Activated B cell treated with CpG ODN at 0.5 μM for 24 hours (primary cell): ENCODE measurements around the gene ANTXR2. TPM values are rescaled to one million over a fixed set of nuclear protein-coding genes. Genes with fewer than 3 reads are reported as not detected.

Experiments
- ATAC-seq: fragments of 200-7000 bp; cut with Tn5 transposase; one replicate; pipeline ENCODE4 v1.10.0; 2021; ENCODE audit warnings: low read depth, mild to moderate bottlenecking, moderate library complexity
- CTCF ChIA-PET: fragments of 350-600 bp; sonication (Branson Sonifier 250); formaldehyde crosslinking; loops from one replicate; lab custom pipeline; 2021; ENCODE audit warnings: antibody characterized with exemption; lab: Charles Lee
- POLR2A ChIA-PET: fragments of 350-600 bp; sonication (Branson Sonifier 250); formaldehyde crosslinking; loops from one replicate; lab custom pipeline; 2021; ENCODE audit warnings: antibody characterized with exemption; lab: Charles Lee
- DNase-seq: peaks from one replicate; pipeline ENCODE4 v3.0.0; 2022
- H3K27ac Mint-ChIP-seq: one replicate; pipeline ENCODE4 v1.8.0; 2020; ENCODE audit warnings: mixed read lengths
- H3K27me3 Mint-ChIP-seq: one replicate; pipeline ENCODE4 v1.8.0; 2021; ENCODE audit warnings: mixed read lengths
- H3K36me3 Mint-ChIP-seq: one replicate; pipeline ENCODE4 v1.8.0; 2021; ENCODE audit warnings: low read depth, mixed read lengths
- H3K4me1 Mint-ChIP-seq: one replicate; pipeline ENCODE4 v1.8.0; 2021; ENCODE audit warnings: mixed read lengths
- H3K4me3 Mint-ChIP-seq: one replicate; pipeline ENCODE4 v1.8.0; 2020; ENCODE audit warnings: mild to moderate bottlenecking, mixed read lengths
- H3K9me3 Mint-ChIP-seq: one replicate; pipeline ENCODE4 v1.8.0; 2020; ENCODE audit warnings: mixed read lengths
- CTCF ChIP-seq: fragments of 200-600 bp; IDR thresholded peaks from one replicate; pipeline ENCODE4 v1.8.0; 2022; ENCODE audit warnings: antibody characterized with exemption, mild to moderate bottlenecking
- intact Hi-C: fragments of 100-400 bp; cut with micrococcal nuclease; formaldehyde crosslinking; loops from one replicate; pipeline ENCODE4 v1.15.1; 2024
- total RNA-seq: library from RNA; stranded (reverse); gene quantifications from 2 replicates; pipeline ENCODE4 v1.2.3, GENCODE V29; 2022

ANTXR2 gene
- total RNA-seq, 1 donor from 2014 or later = 19.6 TPM

GRCh38 chr4:80079255-80079923, 6.4 kb upstream of the ANTXR2 start:
- peaks cover 18% of the 10 kb centered on the region for H3K4me1 Mint-ChIP-seq
- H3K9me3 Mint-ChIP-seq = no peaks in the 10 kb centered on the region
- CTCF ChIA-PET = no interaction called here
- DNase-seq (no peak), ATAC-seq (no peak)
- peaks cover 7% of the 10 kb centered on the region for H3K27me3 Mint-ChIP-seq
- no peaks in the 10 kb centered on the region for H3K36me3 Mint-ChIP-seq
- POLR2A ChIA-PET = no interaction called here
- no peak overlapping the region for H3K27ac Mint-ChIP-seq
- intact Hi-C loops = loop anchor here (10.0 kb wide), 2 partner anchors 795 to 1305 kb away; partner anchors contain the start of gene BMP2K
- no peak for TF ChIP-seq CTCF
- H3K4me3 Mint-ChIP-seq = no peak overlapping the region

- intact Hi-C loops = loop anchor here (10.0 kb wide), 2 partner anchors 796 to 1304 kb away; partner anchors contain the start of gene BMP2K
- Mint-ChIP-seq H3K4me1 (peaks cover 27% of the 10 kb centered on the region), H3K27me3 (peaks cover 7% of the 10 kb centered on the region), H3K36me3 (no peaks in the 10 kb centered on the region), H3K27ac (no peak overlapping the region), H3K4me3 (no peak overlapping the region), H3K9me3 (no peaks in the 10 kb centered on the region)
- no peak for TF ChIP-seq CTCF
- ChIA-PET CTCF (interaction anchor here (1.5 kb wide), 1 partner anchor 124 kb away, joined by 4 read pairs; no protein-coding TSS in a partner anchor), POLR2A (no interaction called here)
- DNase-seq = no peak
- ATAC-seq = no peak
Observed at GRCh38 chr4:80078346-80079092, 5.5 kb upstream of the ANTXR2 start.

- peaks cover 4% of the 10 kb centered on the region for H3K36me3 Mint-ChIP-seq
- H3K4me3 Mint-ChIP-seq = no peak overlapping the region
- H3K27me3 Mint-ChIP-seq = peaks cover 7% of the 10 kb centered on the region
- TF ChIP-seq CTCF = no peak
- ChIA-PET CTCF (interaction anchor here (1.5 kb wide), 1 partner anchor 125 kb away, joined by 4 read pairs; no protein-coding TSS in a partner anchor), POLR2A (no interaction called here)
- peaks cover 32% of the 10 kb centered on the region for H3K4me1 Mint-ChIP-seq
- no peaks in the 10 kb centered on the region for H3K9me3 Mint-ChIP-seq
- ATAC-seq (no peak), DNase-seq (no peak)
- intact Hi-C loops = loop anchor here (10.0 kb wide), 2 partner anchors 797 to 1303 kb away; partner anchors contain the start of gene BMP2K
- no peak overlapping the region for H3K27ac Mint-ChIP-seq
Observed at GRCh38 chr4:80077639-80078038, 4.6 kb upstream of the ANTXR2 start.

DNA sequence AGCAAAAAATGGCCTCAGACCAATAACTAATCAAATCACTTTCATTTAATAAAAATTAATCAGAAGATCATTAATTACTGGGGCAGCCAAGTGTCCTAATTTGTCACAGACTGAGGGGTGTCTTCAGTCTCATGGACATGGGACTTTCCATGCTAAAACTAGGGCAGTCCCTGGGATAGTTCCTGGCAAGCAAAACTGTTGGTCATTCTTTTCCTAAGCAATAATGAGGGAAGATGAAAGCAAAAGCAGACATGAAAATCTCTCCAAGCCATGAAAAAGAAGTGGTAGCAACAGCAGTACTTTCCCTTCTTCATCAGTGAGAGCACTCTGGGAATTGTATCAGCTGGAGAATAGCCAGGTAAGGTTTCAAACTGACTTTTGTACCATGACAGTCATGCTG, 3.7 kb upstream of the ANTXR2 start:
- ATAC-seq (no peak), DNase-seq (no peak)
- H3K4me3 Mint-ChIP-seq = no peak overlapping the region
- peaks cover 9% of the 10 kb centered on the region for H3K36me3 Mint-ChIP-seq
- H3K27ac Mint-ChIP-seq = no peak overlapping the region
- no peaks in the 10 kb centered on the region for H3K9me3 Mint-ChIP-seq
- intact Hi-C loops = loop anchor here (10.0 kb wide), 2 partner anchors 798 to 1302 kb away; partner anchors contain the start of gene BMP2K
- CTCF ChIA-PET = interaction anchor here (1.5 kb wide), 1 partner anchor 126 kb away, joined by 4 read pairs; no protein-coding TSS in a partner anchor
- TF ChIP-seq CTCF = no peak
- peaks cover 37% of the 10 kb centered on the region for H3K4me1 Mint-ChIP-seq
- peaks cover 6% of the 10 kb centered on the region for H3K27me3 Mint-ChIP-seq
- POLR2A ChIA-PET = no interaction called here
